SH-SY5Y (cell line): ENCODE data around the gene ZNF133.

Source experiments
- GATA2 ChIP-seq: IDR thresholded peaks from 2 replicates; pipeline ENCODE4 v1.6.1; 2011; ENCODE audit warnings: mild to moderate bottlenecking, low read depth, low read length
- GATA3 ChIP-seq: IDR thresholded peaks from 2 replicates; pipeline ENCODE4 v1.6.1; 2011; ENCODE audit warnings: low read depth, mild to moderate bottlenecking, low read length, moderate library complexity

DNA sequence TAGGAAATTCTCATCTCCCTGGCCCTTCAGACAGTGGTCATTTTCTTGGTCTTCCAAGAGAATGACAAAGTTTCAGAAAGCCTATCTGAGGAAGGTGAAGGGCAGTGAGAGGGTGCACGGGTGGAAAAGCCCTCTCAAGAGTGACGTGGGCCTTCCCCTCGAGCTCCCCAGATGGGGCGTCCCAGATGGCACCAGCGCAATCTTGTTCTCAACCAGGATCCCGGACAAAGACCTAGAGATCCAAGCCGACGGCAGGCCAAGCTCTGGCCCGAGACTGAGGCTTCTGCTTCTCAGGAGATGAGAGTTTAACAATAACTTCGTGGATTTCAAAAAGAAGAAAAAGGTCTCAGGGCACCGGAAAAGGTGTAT is 797 bp upstream of the ZNF133 start:
- TF ChIP-seq GATA2 (no peak), GATA3 (no peak)
